MM.1S (cell line): ENCODE data around the gene EPG5.

Experiments
- EZH2 ChIP-seq: fragments of 300-600 bp; sonication (generic); optimal IDR thresholded peaks from 2 replicates; pipeline ENCODE3; 2017; ENCODE audit warnings: low read depth, mild to moderate bottlenecking, antibody characterized with exemption, low read length, mixed read lengths
- EZH2phosphoT487 ChIP-seq: fragments of 300-600 bp; sonication (generic); IDR thresholded peaks from 2 replicates; pipeline ENCODE4 v1.6.1; 2018; ENCODE audit warnings: antibody characterized with exemption, low read length
- TF ChIP-seq, protein P1 (sequence below): fragments of 300-600 bp; sonication (generic); IDR thresholded peaks from 2 replicates; pipeline ENCODE4 v1.5.1; 2016; ENCODE audit warnings: antibody characterized with exemption, low read length, mixed read lengths

DNA sequence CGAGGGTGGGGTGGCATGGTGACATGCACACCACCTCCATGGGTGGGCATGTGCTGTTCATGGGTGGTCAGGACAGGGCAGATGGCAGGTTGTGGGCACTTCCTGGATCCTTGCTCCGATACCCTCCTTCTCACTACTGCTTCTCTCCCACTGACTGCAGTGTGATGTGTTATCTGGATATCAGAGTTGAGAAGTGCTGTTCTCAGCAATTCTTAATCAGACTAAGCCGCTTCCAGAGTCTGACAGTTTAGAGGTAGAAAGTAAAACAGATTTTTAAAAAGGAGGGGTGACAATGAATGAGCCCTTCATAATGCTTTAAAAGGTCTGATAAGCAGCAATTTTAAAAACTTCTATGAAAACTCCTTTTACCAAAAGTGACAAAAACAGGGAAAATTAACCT lies 107.8 kb downstream of the EPG5 start:
- TF ChIP-seq, protein P1, sequence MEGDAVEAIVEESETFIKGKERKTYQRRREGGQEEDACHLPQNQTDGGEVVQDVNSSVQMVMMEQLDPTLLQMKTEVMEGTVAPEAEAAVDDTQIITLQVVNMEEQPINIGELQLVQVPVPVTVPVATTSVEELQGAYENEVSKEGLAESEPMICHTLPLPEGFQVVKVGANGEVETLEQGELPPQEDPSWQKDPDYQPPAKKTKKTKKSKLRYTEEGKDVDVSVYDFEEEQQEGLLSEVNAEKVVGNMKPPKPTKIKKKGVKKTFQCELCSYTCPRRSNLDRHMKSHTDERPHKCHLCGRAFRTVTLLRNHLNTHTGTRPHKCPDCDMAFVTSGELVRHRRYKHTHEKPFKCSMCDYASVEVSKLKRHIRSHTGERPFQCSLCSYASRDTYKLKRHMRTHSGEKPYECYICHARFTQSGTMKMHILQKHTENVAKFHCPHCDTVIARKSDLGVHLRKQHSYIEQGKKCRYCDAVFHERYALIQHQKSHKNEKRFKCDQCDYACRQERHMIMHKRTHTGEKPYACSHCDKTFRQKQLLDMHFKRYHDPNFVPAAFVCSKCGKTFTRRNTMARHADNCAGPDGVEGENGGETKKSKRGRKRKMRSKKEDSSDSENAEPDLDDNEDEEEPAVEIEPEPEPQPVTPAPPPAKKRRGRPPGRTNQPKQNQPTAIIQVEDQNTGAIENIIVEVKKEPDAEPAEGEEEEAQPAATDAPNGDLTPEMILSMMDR: no peak
- TF ChIP-seq EZH2 (no peak), EZH2phosphoT487 (no peak)
